GM19468 (cell line): ENCODE results near the gene NPHP4.

Experiments
- ATAC-seq: cut with Tn5 transposase; IDR thresholded peaks from one replicate; pipeline ENCODE4 v1.9.1; 2021; ENCODE audit warnings: mild to moderate bottlenecking, moderate library complexity, moderate number of reproducible peaks; ENCODE audit not compliant: unreplicated experiment; ENCODE audit errors: extremely low read depth

Gene NPHP4

DNA sequence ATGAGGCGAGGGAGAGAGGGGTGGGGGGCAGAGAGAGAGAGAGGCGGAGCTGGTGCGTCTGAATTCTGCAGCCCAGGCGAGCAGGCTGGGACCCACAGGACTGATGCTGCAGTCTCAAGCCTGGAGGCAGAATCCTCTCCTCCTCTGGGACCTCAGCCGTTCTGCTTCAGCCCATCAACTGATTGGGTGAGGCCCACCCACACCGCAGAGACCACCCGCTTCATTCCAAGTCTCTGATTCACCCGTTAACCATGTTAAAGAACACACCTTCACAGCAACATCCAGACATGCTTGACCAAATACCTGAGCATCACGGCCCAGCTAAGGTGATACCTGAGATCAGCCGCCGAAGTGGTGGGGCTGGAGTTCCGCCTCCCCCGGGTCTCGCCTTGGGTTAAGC, 147.8 kb downstream of the NPHP4 start:
- ATAC-seq, result no peak

DNA sequence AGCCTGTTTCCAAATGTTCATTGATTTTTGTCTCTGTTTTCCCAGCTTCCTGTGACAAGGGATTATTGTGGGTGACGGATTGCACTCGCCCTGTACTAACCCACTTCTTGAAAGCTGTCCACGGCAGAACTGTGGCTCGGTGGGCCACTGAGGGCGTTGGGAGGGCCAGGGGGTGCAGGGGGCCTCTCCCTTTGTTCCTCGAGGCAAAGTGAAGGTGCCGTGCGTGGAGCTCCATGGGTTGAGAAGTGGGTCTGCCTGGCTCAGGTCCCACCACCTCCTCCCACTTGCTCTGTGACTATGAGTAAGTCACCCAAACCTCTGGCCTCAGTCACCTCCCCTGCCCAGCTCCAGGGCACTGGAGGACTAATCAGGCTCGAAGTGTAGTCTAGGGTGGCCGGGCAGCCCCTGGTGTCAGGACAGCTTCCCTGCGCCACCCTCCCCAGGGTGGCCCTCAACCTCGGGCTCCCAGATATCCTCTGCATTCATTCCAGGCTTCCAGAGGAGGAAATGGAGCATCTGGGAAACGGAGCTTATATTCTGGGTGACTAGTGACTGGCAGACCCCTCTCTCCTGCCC, 148.6 kb downstream of the NPHP4 start:
- no peak for ATAC-seq

DNA sequence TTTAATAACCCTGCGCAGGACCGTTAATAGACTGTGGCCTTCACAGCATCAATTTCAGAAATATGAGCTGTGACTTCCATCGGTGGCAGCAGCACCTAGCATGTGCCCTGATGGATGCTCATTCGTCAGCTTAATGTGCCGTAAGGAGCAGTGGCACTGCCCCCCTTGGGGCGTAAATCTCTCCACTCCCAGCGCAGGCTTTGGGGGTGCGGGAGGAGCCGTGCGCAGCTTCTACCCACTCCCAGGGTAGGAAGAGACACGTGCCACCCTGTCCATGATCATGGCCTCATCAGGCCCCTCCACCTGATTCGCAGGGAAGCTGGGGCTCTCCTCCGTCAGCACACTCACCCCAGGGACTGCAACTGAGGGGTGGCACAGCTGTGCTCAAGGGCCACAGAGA, 149.5 kb downstream of the NPHP4 start:
- no peak for ATAC-seq

DNA sequence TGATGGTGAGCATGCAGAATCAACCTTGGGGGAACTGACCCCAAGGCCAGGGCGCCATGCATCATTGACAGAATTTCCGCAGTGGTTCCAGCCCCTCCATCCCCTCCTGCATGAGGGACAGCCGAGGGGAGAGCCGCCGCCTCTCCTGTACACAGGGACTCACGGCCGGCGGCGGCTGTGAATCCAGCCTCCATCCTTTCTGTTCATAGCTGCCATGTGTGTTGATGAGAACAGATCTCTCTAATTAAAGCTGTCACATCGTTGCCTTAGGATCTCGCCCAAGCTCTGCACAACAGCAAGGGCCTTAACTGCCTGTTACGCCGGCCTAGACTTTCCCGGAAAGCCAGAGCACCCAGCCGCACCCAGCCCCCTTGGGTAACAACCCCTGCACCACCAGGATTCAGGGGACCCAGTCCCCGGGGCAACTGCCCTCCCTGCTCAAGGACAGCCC, 151.6 kb downstream of the NPHP4 start:
- ATAC-seq, result no peak

DNA sequence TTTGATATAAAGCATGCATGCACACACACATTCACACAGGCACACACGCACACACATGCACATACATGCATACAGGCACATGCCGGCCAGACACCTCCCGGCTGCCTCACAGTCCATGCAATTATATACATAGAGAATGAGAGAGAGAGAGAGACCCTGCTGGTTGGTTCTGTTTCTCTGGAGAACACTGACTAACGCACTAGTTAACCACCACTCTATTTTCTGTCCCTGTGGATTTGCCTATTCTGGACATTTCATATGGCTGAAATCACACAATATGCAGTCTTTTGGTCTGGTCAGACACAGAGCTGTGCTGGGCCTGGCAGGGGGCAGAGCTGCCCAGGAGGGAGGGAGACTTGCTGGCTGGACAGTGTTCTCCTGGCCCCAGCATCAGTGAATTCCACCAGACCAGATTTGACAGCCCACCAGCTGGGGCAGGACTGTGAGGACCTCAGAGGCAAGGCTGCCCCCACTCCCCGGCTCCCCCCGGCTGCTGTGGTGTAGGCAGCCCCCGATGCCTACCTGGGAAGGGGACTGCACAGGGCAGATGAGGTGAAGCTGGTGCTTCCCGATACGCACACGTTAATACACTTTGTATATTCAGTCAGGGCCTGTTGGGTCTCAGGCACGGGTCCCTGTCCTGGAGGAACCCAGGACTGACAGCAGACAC, 152.2 kb downstream of the NPHP4 start:
- no peak for ATAC-seq

DNA sequence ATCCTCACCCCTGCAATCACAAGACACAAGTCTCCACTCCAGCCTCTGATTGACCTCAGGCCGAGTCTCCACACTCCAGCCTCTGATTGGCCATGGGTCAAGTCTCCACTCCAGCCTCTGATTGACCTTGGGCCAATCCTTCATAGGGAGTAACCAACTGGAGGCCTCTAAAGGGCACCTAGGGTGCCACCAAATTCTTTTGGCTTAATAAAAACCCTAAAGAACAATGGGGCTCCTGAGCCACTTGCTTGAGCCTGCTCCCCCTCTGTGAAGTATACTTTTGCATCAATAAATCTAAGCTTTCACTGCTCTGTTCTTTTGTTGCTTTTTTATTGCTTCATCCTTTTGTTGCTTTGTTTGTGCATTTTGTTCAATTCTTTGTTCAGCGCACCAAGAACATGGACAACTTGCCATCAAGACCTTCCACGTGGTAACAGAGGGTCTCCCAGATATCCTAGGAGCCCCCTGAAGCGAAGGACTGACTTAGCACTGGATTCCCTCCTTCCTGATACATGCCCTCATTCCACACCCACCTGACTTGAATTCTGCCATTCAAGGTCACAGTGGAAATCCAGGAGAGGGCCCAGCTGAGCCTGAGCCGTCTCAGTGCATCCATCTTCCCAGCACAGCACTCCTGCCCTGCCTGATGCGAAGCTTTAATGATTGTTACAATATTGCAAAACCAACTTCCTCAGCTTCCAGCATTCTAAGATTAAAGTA, 152.9 kb downstream of the NPHP4 start:
- no peak for ATAC-seq

DNA sequence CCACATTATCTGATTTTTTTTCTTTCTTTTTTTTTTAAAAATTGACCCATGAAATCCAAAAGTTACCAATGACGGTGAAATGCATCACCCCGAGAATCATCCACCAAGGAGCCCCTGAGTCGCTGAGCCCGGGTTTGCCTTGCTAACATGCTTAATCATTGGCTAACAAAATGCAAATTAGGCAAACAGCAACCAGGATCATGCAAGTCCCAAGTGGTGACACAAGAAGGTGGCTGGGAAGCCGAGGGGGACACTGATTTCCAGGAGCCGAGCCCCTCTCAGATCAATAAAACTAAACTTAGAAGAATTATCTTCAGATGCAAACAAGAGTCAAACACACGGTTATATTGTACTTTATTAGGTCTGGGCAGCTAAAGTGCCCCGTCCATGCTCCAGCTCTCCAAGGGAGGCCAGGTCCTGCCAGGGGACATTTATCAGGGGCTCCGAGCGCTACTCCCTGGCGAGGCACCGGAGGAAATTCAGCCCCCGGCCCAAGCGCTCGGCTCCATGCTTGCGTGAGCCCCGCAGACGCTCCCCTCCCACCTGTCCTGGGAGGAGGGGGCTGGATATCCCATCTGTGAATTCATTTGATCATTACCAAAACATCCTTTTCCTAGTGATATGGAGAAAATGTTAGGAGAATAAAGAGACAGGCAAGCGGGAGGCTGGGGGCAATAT, 154.1 kb downstream of the NPHP4 start:
- ATAC-seq, result no peak

DNA sequence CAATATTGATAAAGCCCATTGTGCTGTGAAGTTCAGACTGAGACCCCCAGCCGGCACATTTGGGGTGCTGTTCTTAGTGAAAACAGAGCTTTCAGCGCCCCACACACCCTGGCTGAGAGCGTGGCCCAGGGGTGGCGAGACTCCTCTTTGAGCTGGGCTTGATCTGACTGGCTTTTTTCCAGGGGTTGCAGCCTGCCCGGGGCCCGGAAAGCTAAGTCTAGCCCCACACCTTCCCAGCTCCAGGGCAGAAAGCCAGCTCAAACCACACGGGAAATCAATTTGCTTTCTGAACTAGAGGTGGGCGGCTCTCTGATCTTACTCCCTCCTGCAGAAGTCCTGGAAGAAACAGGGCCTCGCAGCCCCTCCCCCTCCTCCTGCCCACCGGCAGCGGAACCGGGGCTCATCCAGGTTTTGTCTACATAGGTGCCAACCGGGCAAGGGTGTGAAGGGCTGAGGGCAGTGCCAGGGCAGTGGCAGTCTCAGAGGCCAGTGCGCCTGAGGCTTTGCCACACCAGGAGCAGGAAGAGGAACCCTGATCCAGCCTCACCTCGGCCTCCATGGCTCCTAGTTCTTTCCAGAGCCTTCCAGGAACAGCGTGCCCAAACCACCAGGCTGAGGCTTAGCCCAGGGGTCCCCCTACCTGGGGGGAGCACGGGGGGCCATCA, 155.3 kb downstream of the NPHP4 start:
- no peak for ATAC-seq

DNA sequence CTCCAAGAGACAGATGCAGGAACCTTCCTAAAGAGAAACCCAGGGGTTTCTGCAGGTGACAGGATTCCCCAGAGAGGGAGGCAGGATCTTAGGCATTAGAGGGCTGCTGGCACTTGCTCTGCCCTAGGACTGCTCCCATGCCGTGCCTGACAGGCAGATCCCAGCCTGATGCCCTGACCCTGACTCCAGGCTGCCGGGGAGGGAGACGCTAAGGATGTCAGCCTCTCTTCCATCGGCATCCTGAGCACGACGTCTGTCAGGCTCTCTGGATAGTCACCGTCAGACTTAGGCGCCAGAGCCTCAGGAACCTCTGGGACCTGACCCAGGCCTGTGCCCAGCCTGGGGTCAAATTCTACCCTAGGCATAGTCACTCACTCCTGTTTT, 157.1 kb downstream of the NPHP4 start:
- no peak for ATAC-seq

DNA sequence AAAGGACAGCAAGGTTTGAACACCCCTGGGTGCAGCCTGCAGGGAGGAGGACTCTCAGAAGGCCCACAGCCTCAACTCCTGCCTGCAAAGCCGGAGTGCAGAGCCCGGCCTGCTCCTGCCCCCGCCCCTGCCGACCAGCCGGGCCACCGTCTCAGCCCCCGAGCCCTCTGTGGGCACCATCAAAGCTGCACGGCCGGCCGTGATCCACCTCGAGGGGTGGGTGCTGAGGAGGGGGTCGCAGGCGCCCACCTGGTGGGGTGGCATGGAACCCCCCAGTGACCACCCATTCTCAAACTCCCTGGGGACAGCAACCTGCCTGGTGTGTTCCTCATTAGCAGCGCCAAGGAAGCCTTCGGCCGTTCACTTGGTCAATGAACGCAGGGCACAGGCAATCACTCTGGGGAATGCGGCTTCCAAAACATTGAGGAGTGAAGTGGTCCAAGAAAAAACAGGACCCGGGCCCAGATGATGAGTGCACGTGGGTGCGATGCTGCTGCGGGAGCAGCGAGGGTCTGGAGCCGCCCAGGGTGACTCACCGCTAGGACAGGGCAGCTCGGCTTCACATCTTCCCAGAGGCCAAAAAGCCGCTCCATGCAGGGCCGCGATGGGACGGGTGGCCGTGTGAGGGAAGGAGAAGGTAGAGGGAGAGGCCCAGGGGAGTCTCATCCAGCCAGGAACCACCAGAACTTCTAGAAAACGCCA, 157.6 kb downstream of the NPHP4 start:
- no peak for ATAC-seq

DNA sequence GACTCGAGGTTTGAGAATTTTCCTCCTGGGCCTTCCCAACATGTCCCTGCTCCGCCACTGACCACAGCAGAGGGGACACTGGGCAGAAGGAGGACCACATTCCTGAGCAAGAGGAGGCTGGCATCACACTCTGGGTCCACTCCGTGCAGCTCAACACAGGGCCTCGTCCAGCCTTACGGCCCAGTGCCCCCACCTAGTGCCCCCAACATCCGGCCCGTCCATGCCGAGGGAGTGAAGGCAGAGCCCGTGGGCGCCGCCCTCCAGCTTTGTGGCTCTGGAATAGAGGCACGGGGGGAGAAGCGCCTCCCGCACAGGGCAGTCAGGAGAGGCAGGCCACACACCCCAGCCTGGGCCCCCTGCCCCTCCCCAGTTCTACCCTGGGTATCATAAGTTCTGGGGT, 158.3 kb downstream of the NPHP4 start:
- no peak for ATAC-seq

DNA sequence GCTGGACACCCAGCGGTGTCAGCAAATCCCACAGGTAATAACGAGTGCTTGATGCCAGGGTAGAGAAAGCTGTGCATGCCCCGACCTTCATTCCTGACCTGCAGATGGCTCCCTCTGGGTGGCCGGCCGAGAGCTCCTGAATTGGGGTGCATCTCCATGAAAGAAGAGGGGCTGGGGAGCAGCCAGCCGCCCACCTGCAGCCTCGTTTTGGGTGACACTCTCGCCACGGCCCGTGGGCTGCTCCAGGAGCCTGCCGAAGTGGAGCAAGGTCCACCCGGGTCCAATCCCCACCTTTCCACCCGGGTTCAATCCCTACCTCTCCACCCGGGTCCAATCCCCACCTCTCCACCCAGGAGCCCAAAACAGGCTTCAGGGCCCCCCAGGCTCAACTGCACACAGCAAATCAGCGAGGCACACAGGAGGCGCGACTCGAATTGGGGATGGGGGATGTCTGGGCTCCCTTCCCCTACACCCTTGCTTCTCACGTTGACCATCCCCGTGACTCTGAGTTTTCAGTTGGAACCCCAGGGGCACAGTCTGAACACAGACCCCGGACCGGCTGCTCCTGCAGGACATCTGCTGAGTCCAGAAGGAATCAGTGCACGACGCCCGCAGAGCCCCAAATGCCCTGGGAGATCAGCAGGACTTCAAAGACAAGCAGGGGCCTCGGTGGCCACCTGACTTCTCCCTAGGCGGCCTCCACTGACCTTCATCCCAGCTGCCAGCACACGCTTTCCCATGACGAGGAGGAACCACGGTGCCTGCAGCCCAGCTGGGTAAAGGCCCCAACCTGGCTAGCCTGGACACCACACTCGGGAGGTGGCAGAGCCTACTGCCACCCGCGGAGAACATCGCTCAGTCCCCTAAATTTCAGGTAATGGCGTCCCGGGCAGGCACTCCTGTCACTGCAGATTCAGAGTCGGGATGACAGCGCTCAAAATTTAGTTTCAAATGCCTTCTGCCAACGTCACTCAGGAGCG, 159.0 kb downstream of the NPHP4 start:
- no peak for ATAC-seq

DNA sequence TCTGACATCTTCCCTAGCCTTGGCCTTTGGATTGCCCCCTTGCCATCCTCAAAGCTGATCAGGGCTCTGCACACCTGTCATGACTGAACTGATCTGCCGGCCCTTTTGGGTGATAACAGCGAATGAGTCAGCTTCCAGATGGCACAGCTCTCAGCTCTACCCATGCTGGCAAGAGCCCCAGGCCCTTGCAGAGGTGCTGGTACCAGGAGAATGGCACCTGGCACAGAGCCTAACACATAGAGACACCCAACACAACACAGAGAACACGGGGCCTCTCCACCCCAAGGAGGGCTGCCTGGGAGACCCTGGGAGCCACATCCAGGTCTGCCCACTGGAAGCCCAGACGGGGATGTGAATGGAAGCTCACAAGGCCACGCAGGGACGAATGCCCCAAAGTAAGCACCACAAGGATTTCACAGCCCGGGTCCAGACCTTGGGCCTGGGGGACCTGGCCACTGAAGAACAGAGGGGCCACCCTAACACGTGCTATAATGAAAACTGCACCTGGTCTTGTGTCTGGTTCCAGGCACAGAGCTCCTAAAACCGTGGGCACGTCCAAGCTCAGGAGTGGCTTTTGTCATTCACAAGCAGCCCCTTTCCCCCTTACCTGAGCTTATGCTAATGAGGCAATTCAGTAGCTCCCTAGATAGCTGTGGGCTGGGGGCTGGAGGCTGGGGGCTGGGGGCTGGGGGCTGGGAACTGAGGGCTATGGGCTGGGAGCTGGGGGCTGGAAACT, 160.5 kb downstream of the NPHP4 start:
- no peak for ATAC-seq

DNA sequence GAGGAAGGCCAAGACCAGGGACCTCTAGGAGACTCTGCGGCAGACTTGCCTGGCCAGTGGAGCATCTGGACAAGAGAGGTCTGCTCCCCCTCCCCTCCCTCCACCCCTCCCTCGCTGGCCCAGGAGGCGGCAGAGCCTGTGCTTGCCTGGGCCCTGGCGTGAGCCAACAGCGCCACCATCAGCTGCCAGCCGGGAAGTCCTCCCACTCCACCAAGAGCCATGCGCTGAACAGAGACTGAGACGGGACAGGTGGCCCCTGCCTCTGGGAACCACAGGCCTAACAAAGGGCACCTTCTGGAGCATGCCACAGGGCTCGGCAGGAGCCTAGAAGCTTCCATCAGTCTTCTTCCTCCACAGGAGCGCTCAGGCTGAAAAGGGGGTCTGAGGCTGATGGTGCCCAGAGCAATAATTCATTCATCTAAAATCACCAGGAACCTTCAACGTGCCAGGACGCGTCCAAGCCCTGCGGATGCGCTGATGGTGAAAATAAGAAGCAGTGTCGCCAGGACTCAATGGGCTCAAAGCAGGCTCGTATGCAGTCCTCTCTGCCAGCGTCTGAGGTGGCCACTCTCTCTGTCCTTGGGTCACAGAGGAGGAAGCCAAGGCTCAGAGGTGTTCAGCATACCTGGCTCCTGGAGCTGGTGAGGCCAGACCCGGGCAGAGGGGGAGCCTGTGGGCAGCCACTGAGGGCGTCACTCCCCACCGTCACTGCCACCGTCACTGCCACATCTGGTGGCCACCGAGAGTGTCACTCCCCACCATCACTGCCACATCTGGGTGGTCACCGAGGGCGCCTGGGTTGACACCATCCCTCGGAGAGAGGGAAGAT, 161.2 kb downstream of the NPHP4 start:
- no peak for ATAC-seq

DNA sequence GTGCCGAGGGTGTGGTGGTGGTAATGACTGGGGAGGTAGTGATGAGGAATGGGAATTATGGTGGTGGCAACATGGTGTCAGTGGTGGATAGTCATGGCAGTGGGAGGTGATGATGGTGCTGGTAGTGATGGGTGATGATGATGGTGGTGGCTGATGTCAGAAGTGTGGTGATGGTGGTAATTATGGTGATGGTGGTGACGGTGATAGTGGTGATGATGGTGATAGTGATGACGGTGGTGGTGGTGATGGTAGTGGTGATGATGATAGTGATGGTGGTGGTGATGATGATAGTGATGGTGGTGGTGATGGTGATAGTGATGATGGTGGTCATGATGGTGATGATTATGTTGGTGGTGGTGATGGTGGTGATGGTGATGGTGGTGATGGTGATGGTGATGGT, 162.8 kb downstream of the NPHP4 start:
- no peak for ATAC-seq

DNA sequence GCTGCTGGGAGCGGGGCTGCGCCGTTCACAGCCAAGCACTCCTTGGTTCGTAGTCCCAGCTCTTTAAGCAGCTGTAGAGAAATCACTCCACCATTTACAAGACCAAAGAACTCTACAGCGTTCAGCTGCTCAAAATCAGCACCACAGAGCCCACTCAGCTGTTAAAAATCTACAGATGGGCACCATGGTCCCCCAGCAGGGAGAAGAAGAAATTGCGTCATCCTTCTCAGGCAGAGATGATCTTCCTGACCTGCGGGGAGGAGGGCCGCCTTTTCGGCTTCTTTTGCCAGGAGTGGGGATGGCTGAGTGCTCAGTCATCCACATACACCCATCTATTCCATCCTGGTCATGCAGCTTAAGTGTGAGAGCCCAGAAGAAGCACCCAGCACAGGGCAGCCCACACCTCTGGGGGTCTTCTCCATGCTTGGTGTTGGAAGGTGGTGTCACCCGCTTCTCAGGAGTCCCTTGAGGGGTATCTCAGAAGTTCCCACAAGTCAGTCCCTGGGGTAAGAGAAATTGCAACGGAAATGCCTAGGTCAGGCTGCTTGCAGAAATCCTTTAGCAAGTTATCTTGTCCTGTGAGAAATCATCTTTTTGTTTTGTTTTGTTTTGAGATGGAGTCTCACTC, 163.8 kb downstream of the NPHP4 start:
- no peak for ATAC-seq

DNA sequence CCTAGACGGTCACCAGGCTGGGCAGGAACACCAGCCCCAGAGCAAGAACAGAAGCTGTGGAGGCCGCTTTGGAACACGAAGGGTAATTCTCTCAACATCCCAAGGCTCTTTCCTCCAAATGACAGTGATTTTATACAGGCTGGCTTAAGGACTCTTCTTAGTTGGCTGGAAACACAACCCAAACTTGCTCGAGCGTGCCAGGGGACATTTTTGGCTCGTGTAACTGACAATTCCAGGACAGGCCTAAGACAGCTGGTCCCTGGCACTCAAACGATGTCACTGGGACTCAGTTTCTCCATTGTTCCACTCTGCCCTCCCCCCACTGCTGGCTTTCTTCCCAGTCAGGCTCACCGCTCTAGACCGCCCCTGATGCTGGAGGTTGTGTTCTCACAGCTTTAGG, 164.7 kb downstream of the NPHP4 start:
- no peak for ATAC-seq
